GM23338 (cell line): ENCODE data around the gene PCNX3. TPM values are rescaled to one million over a fixed set of nuclear protein-coding genes. Genes with fewer than 3 reads are reported as not detected.

Experiments used
- ATAC-seq: fragments of 200-7000 bp; cut with Tn5 transposase; 3 replicates; pipeline ENCODE4 v1.9.1; 2020
- DNase-seq: peaks from one replicate; pipeline ENCODE4 v3.0.0-alpha.2; 2015; ENCODE audit warnings: low spot score
- H2AFZ ChIP-seq: fragments of 200-600 bp; sonication (generic); 2 replicates; pipeline ENCODE4 v1.8.0; 2016; ENCODE audit warnings: antibody characterized with exemption, mild to moderate bottlenecking, moderate library complexity
- H3F3A ChIP-seq: fragments of 200-600 bp; sonication (generic); replicated peaks from 2 replicates; pipeline ENCODE4 v1.8.0; 2017; ENCODE audit warnings: antibody characterized with exemption, mixed run types, low read depth
- H3K27ac ChIP-seq: fragments of 200-600 bp; sonication (generic); 2 replicates; pipeline ENCODE4 v1.6.1; 2016; ENCODE audit warnings: low read depth
- H3K27me3 ChIP-seq: fragments of 200-600 bp; sonication (generic); 2 replicates; pipeline ENCODE4 v1.8.0; 2016; ENCODE audit warnings: mild to moderate bottlenecking, mixed run types, moderate library complexity; ENCODE audit not compliant: insufficient read depth
- H3K36me3 ChIP-seq: fragments of 200-600 bp; sonication (generic); 2 replicates; pipeline ENCODE4 v1.8.0; 2016; ENCODE audit warnings: mild to moderate bottlenecking; ENCODE audit not compliant: insufficient read depth
- H3K4me1 ChIP-seq: fragments of 200-600 bp; sonication (generic); 2 replicates; pipeline ENCODE4 v1.8.0; 2016; ENCODE audit warnings: mild to moderate bottlenecking, moderate library complexity; ENCODE audit not compliant: insufficient read depth
- H3K4me2 ChIP-seq: fragments of 200-600 bp; sonication (generic); 2 replicates; pipeline ENCODE4 v1.7.1; 2017; ENCODE audit warnings: mixed run types
- H3K4me3 ChIP-seq: fragments of 200-600 bp; sonication (generic); 2 replicates; pipeline ENCODE4 v1.6.1; 2016; ENCODE audit warnings: mixed run types
- H3K79me2 ChIP-seq: fragments of 200-600 bp; sonication (generic); replicated peaks from 2 replicates; pipeline ENCODE4 v1.8.0; 2017; ENCODE audit warnings: mild to moderate bottlenecking; ENCODE audit not compliant: insufficient read depth
- H3K9me2 ChIP-seq: fragments of 200-600 bp; sonication (generic); 2 replicates; pipeline ENCODE4 v1.8.0; 2017; ENCODE audit not compliant: insufficient read depth
- H4K20me1 ChIP-seq: fragments of 200-600 bp; sonication (generic); replicated peaks from 2 replicates; pipeline ENCODE4 v1.8.0; 2017; ENCODE audit warnings: mild to moderate bottlenecking; ENCODE audit not compliant: insufficient read depth
- H3K27ac Mint-ChIP-seq: 2 replicates; pipeline ENCODE4 v1.8.0; 2020; ENCODE audit warnings: inconsistent platforms, mild to moderate bottlenecking, moderate library complexity, mixed read lengths
- H3K27me3 Mint-ChIP-seq: 3 replicates; pipeline ENCODE4 v1.8.0; 2022; ENCODE audit warnings: low read depth, mild to moderate bottlenecking, moderate library complexity, mixed read lengths, inconsistent platforms; ENCODE audit not compliant: insufficient read depth, poor library complexity
- H3K36me3 Mint-ChIP-seq: 3 replicates; pipeline ENCODE4 v1.8.0; 2021; ENCODE audit warnings: low read depth, mild to moderate bottlenecking, inconsistent platforms, moderate library complexity, mixed read lengths
- H3K4me1 Mint-ChIP-seq: 3 replicates; pipeline ENCODE4 v1.8.0; 2020; ENCODE audit warnings: mild to moderate bottlenecking, inconsistent platforms, mixed read lengths
- H3K4me3 Mint-ChIP-seq: 3 replicates; pipeline ENCODE4 v1.8.0; 2021; ENCODE audit warnings: moderate library complexity, mild to moderate bottlenecking, inconsistent platforms, mixed read lengths
- H3K9me3 Mint-ChIP-seq: 3 replicates; pipeline ENCODE4 v1.8.0; 2020; ENCODE audit warnings: moderate library complexity, mild to moderate bottlenecking, inconsistent platforms, mixed read lengths
- CREB1 ChIP-seq: fragments of 250-450 bp; sonication (Bioruptor Pico); IDR thresholded peaks from 2 replicates; pipeline ENCODE4 v1.5.0; 2020; ENCODE audit warnings: low read depth, mild to moderate bottlenecking, moderate library complexity
- CTCF ChIP-seq, 2 experiments: fragments of 200-600 bp in 1 of 2; sonication (generic) in 1 of 2; conservative IDR thresholded peaks; 2 replicates each; pipeline versions ENCODE4 v1.5.1 to v1.6.1; 2016 to 2017; ENCODE audit warnings: antibody characterized with exemption in 2 of 2, low read depth in 2 of 2, mild to moderate bottlenecking in 2 of 2, moderate library complexity in 1 of 2
- EZH2 ChIP-seq: fragments of 200-600 bp; sonication (generic); IDR thresholded peaks from one replicate; pipeline ENCODE4 v1.8.0; 2017; ENCODE audit warnings: antibody characterized with exemption, mild to moderate bottlenecking, low read depth; ENCODE audit not compliant: unreplicated experiment
- EZH2phosphoT487 ChIP-seq: fragments of 200-600 bp; sonication (generic); IDR thresholded peaks from one replicate; pipeline ENCODE4 v1.8.1; 2018; ENCODE audit warnings: antibody characterized with exemption; ENCODE audit not compliant: unreplicated experiment
- JUNB ChIP-seq: IDR thresholded peaks from one replicate; pipeline ENCODE4 v1.6.1; 2016; ENCODE audit warnings: antibody characterized with exemption; ENCODE audit not compliant: unreplicated experiment
- NANOG ChIP-seq: IDR thresholded peaks from 2 replicates; pipeline ENCODE4 v1.6.1; 2016; ENCODE audit warnings: antibody characterized with exemption, borderline replicate concordance
- POLR2AphosphoS5 ChIP-seq: IDR thresholded peaks from 2 replicates; pipeline ENCODE4 v1.6.1; 2016; ENCODE audit warnings: antibody characterized with exemption, low read depth
- STAT1 ChIP-seq: IDR thresholded peaks from one replicate; pipeline ENCODE4 v1.6.1; 2016; ENCODE audit warnings: antibody characterized with exemption; ENCODE audit not compliant: unreplicated experiment
- ZNF114 ChIP-seq: fragments of 250-450 bp; sonication (Bioruptor Pico); IDR thresholded peaks from 2 replicates; pipeline ENCODE4 v1.5.0; 2020; ENCODE audit warnings: mild to moderate bottlenecking, moderate library complexity
- ZNF331 ChIP-seq: fragments of 250-450 bp; sonication (Bioruptor Pico); IDR thresholded peaks from 2 replicates; pipeline ENCODE4 v1.5.0; 2020; ENCODE audit warnings: low read depth, mild to moderate bottlenecking, moderate library complexity
- ZNF462 ChIP-seq: fragments of 250-450 bp; sonication (Bioruptor Pico); IDR thresholded peaks from 2 replicates; pipeline ENCODE4 v1.5.0; 2020; ENCODE audit warnings: mild to moderate bottlenecking, moderate library complexity
- polyA plus RNA-seq: library from polyadenylated mRNA; unstranded; fragments of >200 nt; fragmentation: Nextera tagmentation; extraction: Ambion mirVana; gene quantifications from 2 replicates; pipeline ENCODE4 v1.2.1, GENCODE V29; 2016
- total RNA-seq: library from RNA; depleted of rRNA; stranded (reverse); fragments of >200 nt; shearing (Covaris generic); gene quantifications from 2 replicates; pipeline ENCODE4 v1.2.3, GENCODE V29; 2014
- TF ChIP-seq, protein P1 (sequence below): IDR thresholded peaks from 2 replicates; pipeline ENCODE4 v1.6.1; 2016; ENCODE audit warnings: antibody characterized with exemption
- TF ChIP-seq, protein P2 (sequence below): IDR thresholded peaks from one replicate; pipeline ENCODE4 v1.6.1; 2018; ENCODE audit warnings: antibody characterized with exemption; ENCODE audit not compliant: unreplicated experiment

The PCNX3 gene
- total and polyA plus RNA-seq, 2 experiments from 2014 or later, result 8.7 to 52.2 TPM

DNA sequence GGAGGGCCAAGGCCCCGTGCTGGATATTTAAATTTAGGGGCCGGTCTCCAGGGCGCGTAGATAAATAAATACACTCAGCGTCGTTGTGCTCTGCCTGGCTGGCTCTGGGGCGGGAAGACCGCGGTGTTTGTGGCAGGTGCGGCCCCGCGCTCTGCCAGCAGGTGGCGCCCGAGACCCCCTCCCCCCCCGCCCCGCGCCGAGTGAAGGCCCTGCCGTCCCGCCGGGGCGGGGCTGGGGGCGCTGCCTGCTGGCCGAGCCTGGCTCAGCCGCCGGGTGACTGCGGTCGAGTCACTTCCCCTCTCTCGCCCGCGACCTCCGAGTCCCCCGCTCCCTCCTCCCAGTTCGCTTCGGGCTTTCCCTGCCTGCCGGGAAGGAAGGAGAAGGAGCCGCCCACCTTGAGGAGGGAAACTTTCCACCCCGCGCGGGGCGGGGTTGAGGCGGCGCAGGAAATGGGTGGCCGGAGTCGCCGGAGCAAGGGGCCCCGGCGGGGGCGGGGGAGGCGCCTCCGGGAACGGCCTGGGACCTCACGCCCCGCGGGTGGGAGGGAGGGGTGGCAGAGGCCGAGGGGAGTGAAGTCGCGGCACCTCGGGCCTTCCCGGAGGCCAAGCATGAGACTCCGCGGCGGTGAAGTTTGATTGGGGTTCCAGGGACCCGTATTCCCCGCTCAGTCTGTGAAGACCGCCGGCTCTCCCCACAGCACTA lies 41.3 kb upstream of the PCNX3 start:
- Histone ChIP-seq H3F3A (peaks cover 39% of the 10 kb centered on the region), H3K4me1 (peaks cover 24% of the 10 kb centered on the region), H3K27ac (no peak overlapping the region), H3K79me2 (peaks cover 8% of the 10 kb centered on the region), H3K27me3 (peaks cover 43% of the 10 kb centered on the region), H3K4me2 (peak overlapping the region; percentile 82), H3K36me3 (no peaks in the 10 kb centered on the region), H4K20me1 (peaks cover 10% of the 10 kb centered on the region), H3K4me3 (peak overlapping the region; percentile 57), H2AFZ (no peak overlapping the region), H3K9me2 (no peaks in the 10 kb centered on the region)
- Mint-ChIP-seq H3K4me3 (peak overlapping the region; percentile 77), H3K27me3 (peaks cover 45% of the 10 kb centered on the region), H3K9me3 (no peaks in the 10 kb centered on the region), H3K27ac (no peak overlapping the region), H3K36me3 (peaks cover 9% of the 10 kb centered on the region), H3K4me1 (peaks cover 47% of the 10 kb centered on the region)
- DNase-seq (peak; percentile 92), ATAC-seq (peak; percentile 40)
- TF ChIP-seq JUNB (no peak), STAT1 (no peak), ZNF114 (CRISPR knock-in tag) (no peak), EZH2 (no peak), ZNF462 (CRISPR knock-in tag) (no peak), NANOG (no peak), POLR2AphosphoS5 (peak; percentile 26; the same call in 1 of the 2 replicates), ZNF331 (CRISPR knock-in tag) (no peak), CTCF (conservative IDR thresholded peaks at IDR 0.05; ENCODE audit: low read depth in 2 of 2) (peak; percentile 51 to 79), CREB1 (peak; percentile 36; the same call in 1 of the 2 replicates), EZH2phosphoT487 (no peak)
- TF ChIP-seq, protein P1, sequence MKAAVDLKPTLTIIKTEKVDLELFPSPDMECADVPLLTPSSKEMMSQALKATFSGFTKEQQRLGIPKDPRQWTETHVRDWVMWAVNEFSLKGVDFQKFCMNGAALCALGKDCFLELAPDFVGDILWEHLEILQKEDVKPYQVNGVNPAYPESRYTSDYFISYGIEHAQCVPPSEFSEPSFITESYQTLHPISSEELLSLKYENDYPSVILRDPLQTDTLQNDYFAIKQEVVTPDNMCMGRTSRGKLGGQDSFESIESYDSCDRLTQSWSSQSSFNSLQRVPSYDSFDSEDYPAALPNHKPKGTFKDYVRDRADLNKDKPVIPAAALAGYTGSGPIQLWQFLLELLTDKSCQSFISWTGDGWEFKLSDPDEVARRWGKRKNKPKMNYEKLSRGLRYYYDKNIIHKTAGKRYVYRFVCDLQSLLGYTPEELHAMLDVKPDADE, result no peak
- TF ChIP-seq, protein P2, sequence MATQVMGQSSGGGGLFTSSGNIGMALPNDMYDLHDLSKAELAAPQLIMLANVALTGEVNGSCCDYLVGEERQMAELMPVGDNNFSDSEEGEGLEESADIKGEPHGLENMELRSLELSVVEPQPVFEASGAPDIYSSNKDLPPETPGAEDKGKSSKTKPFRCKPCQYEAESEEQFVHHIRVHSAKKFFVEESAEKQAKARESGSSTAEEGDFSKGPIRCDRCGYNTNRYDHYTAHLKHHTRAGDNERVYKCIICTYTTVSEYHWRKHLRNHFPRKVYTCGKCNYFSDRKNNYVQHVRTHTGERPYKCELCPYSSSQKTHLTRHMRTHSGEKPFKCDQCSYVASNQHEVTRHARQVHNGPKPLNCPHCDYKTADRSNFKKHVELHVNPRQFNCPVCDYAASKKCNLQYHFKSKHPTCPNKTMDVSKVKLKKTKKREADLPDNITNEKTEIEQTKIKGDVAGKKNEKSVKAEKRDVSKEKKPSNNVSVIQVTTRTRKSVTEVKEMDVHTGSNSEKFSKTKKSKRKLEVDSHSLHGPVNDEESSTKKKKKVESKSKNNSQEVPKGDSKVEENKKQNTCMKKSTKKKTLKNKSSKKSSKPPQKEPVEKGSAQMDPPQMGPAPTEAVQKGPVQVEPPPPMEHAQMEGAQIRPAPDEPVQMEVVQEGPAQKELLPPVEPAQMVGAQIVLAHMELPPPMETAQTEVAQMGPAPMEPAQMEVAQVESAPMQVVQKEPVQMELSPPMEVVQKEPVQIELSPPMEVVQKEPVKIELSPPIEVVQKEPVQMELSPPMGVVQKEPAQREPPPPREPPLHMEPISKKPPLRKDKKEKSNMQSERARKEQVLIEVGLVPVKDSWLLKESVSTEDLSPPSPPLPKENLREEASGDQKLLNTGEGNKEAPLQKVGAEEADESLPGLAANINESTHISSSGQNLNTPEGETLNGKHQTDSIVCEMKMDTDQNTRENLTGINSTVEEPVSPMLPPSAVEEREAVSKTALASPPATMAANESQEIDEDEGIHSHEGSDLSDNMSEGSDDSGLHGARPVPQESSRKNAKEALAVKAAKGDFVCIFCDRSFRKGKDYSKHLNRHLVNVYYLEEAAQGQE, result no peak
